C1 segment of cervical spinal cord (tissue), 14 donors: ENCODE data around the gene MEDAG.
"Not testable (repeated sequence)": the region's sequence is repeated elsewhere in the genome, so short reads cannot be mapped to it uniquely, and the experiment has no call there.

Experiments used
- DNase-seq, 14 donors: peaks; one replicate each; lab custom pipeline; 2025; lab: John Stamatoyannopoulos, UW

MEDAG gene

GRCh38 chr13:30907121-30907861 lies 1.2 kb downstream of the MEDAG start:
- DNase-seq: no peak

- DNase-seq: no peak
Measured at GRCh38 chr13:30908416-30908980, 2.4 kb downstream of the MEDAG start.

- no peak for DNase-seq
Measured at GRCh38 chr13:30910676-30911075, 4.6 kb downstream of the MEDAG start.

DNA sequence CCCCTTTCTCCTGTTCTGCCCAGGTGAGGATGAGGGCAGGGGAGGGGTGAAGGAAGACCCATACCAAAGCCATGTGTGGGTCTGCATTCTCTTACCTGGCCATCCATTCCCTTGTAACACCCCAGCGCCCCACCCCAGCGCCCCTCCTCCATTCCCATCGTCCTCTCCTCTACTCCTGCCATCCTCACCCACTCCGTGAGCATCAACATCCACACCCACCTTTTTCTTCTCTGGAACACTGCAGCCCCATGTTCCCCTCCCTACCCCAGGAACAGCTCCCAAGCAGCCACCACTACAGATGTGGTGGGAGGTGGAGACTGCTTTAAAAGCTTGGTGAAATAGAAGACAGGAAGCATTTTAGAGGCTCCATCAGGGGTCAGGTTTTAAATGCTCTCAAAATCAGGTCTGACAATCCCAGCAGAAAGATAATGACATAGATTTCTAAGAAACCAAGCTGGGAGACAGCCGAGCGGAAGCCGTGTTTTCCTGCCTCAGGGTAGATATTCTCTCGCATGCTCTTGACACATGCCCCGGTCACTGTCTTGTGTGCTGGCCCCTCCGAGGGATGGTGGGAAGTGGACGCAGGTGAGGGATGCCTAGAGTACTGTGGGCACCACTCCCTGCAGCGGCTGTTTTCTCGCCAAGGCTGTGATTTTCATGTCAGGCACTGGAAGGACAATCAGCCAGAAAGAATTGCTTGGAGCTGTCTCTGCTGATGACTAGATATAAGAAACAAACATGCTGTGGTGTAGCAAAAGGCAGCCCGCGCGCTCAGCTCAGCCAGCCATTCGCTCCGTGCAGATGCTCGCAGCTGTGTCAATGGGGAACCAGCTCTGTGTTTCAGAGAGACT lies 9.8 kb downstream of the MEDAG start:
- DNase-seq: no peak

- no peak for DNase-seq
Measured at GRCh38 chr13:30916991-30917390, 10.9 kb downstream of the MEDAG start.

- DNase-seq: no peak
Measured at GRCh38 chr13:30918662-30919405, 12.8 kb downstream of the MEDAG start.

DNA sequence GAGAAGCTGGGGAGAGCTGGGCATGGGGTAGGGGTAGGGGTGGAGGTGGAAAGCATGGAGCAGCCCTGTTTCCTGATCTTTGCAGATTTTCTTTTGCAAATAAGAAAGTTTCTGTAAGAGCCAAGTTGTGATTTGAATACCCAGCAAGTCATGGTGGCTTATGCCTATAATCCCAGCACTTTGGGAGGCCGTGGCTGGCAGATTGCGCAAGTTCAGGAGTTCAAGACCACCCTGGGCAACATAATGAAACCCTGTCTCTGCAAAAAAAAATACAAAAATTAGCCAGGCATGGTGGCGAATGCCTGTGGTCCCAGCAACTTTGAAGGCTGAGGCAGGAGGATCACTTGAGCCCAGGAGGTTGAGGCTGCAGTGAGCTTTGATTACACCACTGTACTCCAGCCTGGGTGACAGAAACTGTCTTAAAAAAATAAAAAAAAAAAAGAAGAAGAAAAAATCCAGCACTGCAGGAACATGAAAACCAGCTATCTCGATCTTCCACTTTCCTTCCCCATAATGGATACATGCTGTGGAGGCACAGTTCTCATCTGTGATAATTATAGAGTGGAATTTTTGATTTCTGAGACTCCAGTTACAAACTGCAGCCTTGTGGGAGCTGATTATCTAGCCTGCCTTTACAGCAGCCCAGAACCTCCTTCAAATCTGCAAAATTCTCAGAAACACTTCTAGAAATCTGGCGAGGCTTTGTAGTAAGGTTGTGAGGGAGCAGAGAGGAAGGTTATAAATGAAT lies 14.3 kb downstream of the MEDAG start:
- no peak for DNase-seq

GRCh38 chr13:30923418-30923817 lies 17.3 kb downstream of the MEDAG start:
- DNase-seq: no peak

GRCh38 chr13:30924721-30925120 lies 18.6 kb downstream of the MEDAG start:
- DNase-seq: peak in 1 of 14 donors; percentile 27

DNA sequence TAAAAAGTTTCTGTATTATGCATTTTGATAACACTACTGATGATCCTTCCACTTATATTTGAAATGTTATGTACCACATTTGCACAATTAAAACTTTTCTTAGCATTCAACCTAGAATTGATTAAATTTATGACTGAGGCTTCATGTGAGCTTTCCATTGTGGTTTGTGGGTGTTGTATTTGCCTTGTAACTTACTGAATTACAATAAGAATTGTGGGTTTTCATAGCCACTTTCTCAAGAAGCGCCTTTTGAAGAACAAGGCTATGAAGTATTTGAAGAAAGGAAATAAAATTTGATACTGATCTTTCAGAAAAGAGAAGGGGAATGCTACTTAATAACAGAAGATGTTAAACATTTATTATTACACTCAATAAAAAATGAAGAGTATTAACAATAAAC lies 19.4 kb downstream of the MEDAG start:
- DNase-seq: no peak

- no peak for DNase-seq
Measured at GRCh38 chr13:30926781-30927180, 20.7 kb downstream of the MEDAG start.

DNA sequence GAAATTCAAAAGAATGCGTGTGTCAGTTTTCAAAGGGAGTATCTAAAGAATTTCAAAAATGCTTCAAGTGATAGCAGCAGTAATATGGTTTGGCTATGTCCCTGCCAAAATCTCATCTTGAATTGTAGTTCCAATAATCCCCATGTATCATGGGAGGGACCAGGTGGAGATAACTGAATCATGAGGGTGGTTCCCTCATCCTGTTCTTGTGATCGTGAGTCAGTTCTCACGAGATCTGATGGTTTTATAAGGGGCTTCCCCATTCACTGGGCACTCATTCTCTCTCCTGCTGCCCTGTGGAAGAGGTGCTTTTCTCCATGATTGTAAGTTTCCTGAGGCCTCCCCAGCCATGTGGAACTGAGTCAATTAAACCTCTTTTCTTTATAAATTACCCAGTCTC lies 21.1 kb downstream of the MEDAG start:
- DNase-seq: not testable (repeated sequence)

DNA sequence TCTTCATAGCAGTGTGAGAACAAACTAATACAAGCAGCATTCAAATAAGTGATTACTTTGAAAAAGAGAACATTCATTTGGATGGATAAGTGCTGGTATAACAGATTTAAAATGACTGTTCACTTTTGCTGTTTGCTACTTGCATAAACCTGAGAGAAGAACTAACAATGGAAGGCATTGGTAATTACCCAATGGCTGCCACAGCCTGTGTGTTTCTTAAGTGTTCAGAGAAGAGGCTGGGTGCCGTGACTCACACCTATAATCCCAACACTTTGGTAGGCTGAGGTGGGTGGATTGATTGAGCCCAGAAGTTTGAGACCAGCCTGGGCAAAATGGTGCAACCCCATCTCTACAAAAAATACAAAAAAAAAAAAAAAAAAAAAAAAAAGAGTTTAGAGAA lies 21.5 kb downstream of the MEDAG start:
- DNase-seq: no peak

- no peak for DNase-seq
Measured at GRCh38 chr13:30928978-30929377, 22.9 kb downstream of the MEDAG start.

GRCh38 chr13:30932481-30933353 lies 26.6 kb downstream of the MEDAG start, which contains the start of gene TEX26:
Gene TEX26, plus strand, starts transcription at chr13:30932656. Its CDS starts 60 bp downstream, at chr13:30932716.
- peak in 5 of 14 donors; percentile 9 to 39 (median 15) for DNase-seq

DNA sequence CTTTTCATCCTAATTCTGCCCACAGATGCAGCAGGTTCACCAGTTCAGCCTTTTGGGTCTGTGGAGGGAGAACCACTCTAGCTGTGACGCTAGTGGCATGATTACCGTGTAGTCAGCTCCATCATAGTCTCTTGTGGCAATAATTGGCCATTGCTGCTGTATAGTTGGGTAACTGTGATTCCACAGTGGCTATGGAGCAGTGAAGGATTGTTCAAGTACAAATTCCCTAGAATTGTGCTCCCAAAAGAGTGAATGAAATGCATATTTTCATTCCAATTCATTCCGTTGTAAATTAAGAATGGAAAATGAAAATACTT lies 27.2 kb downstream of the MEDAG start:
- no peak for DNase-seq

DNA sequence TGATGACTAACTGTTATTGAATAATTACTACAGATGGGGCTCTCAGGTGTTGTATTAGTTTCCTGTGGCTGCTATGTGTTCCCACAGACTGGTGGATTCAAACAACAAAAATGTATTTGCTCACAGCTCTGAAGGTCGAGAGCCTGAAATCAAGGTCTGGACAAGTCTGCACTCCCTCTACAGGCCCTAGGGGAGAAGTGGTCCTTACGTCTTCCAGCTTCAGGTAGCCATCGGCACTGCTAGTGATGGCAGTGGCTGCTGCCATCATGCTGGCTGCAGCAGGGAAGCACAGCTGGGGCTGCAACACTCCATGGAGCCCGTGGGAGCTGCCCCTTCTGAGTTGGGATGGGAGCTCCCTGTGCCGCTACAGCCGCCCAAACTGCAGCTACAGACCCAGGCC lies 28.3 kb downstream of the MEDAG start:
- no peak for DNase-seq

GRCh38 chr13:30934803-30935202 lies 28.7 kb downstream of the MEDAG start:
- no peak for DNase-seq

GRCh38 chr13:30936971-30937370 lies 30.9 kb downstream of the MEDAG start:
- DNase-seq: no peak

DNA sequence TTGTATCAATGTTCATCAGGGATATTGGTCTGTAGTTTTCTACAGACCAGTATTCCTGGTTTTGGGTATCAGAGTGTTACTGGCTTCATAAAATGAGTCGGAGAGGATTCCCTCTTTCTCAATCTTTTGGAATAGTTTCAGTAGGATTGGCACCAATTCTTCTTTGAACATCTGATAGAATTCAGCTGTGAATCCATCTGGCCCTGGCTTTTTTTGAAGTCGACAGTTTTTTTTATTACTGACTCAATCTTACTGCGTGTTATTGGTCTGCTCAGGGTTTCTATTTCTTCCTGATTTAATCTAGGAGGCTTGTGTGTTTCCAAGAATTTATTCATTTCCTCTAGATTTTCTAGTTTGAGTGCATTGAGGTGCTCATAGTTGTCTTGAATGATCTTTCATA lies 37.8 kb downstream of the MEDAG start:
- DNase-seq: no peak
